Stimulated activated CD4-positive, alpha-beta T cell treated with anti-CD3 and anti-CD28 coated beads, Interleukin-4, amount 100 ng/mL, for 1 hour (primary cell): ENCODE results near the gene PCDH15.

Source experiments
- DNase-seq: peaks from one replicate; pipeline ENCODE4 v3.0.0-alpha.2; 2020

Gene PCDH15

DNA sequence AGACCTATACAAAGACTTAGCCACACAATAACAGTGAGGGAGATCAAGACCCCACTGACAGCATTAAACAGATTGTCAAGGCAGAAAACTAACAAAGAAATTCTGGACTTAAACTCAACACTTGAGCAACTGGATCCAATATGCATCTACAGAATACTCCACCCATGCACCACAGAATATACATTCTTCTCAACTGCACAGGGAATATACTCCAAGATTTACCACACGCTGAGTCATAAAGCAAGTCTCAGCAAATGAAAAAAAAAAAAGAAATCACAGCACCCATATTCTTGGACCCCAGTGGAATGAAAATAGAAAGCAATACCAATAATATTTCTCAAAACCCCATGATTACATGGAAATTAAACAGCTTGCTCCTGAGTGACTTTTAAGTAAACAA, 680.2 kb downstream of the PCDH15 start:
- no peak for DNase-seq

DNA sequence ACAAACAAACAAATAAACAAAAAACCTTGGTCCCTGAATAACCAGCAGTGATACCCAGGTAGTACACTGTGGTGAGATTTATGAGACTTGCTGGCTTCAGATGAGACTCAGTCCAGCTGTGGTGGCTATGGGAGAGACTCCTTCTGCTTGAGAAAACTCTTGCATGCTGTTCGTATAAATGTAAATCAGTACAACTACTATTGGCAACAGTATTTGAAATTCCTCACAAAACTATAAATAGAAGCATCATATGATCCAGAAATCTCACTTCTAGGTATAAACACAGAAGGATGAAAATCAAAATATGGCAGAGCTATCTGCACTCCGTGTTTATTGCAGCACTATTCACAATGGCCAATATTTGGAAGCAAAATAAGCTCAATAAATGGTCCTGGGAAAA, 692.1 kb downstream of the PCDH15 start:
- no peak for DNase-seq

DNA sequence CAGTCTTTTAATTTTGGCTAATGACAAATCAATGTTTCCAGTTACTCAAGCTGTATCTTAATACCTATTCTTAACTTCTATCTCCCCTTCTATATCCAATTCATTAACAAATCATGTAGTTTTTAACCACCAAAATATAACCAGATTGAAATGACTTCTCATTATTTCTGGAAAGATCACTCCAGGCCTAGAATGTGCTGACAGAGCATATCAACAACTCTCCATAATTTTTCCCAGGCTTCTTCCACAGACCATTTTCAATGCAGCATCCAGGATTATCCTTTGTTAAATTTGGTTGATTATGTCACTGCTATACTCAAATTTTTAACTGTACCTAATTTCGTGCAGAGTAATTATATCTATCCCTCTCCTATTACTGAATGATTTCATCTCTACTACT, 704.1 kb downstream of the PCDH15 start:
- no peak for DNase-seq

DNA sequence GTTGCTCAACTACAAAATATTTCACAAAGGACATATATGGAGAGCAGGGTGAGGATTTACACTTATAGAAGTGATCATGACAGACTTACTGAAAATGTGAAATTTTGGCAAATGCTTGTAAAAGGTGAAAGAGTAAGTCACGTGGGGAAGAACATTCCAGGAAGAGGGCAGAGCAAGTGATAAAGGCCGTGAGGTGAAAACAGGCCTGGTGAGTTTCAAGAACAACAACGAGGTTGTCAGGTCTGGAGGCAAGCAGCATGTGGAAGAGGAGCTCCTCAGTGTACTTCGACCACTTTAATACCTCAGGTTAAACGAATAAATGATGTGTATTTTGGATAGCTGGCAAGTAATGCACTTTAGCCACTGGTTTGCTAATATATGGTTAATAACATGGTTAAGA, 706.7 kb downstream of the PCDH15 start:
- no peak for DNase-seq

DNA sequence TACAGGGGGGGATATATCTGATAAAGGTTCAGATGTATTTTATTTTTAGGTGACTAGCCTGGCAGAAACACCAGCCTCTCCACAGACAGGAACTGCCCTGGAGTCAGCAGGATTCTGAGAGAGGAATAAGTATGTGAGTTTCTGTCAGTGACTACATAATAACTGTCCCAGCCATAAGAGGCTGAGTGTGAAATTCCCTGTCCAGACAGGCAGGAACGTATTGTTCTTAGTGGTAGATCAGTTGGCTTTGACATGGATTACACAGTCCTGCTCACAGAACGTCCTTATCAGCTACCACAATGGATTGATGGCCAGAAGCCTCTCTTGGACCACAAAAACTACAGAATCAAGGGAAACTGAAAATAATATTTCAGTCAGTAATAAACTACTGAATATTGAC, 709.8 kb downstream of the PCDH15 start:
- no peak for DNase-seq

DNA sequence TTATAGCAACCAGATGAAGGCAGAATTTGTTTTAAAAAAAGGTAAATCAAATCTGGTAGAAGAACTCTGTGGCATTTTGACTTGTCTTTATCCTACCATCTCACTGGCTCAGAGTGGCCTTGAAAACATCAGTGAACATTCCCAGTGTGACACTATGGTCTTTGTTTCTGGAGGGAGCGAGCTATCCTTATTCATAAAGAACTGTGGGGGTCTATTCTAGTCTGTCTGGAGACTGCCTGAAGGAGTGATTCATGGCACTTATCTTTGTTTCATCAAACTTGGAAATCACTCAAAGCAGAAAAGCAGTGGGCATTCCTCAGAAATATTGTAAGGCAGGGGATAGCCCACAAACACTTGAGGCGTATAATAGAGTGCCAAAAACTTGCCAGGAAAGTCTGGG, 719.1 kb downstream of the PCDH15 start:
- DNase-seq, result no peak

DNA sequence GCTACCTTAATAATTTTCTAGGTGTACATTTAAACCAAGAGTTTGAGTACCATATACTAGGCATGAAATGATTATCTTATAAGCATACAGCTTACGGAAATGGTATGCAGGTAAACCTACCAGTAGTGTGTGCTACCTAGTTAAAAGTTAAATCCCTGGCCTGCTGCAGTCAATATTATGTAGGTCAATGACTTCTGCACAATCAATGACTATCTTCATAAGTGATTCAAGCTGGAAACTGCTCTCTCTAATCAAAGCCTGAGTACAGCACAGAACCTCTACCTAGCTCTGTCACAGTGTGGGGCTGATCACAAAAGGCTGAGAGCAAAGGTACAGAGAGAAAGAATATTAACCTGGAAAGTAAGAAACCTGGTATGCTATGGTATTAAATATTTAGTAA, 733.7 kb downstream of the PCDH15 start:
- no peak for DNase-seq

DNA sequence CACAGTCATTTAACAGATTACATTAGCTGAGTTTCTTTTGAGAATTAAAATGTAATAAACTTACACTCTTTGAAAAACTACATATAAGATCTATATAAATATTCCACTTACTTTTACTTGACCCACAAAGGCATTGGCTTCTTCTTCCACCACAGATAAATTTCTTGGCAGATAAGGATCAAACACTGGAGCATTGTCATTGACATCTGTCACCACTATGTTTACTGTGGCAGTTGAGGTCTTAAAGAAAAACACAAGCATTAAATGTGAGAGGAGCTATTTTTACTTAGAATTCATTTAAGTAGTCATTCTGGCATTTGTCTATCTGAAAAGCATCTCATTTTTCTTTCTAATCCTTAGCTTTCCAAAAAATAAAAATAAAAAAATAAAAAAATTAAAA, 734.4 kb downstream of the PCDH15 start:
- no peak for DNase-seq

- DNase-seq, result no peak
Observed at GRCh38 chr10:54065106-54065505, 735.9 kb downstream of the PCDH15 start.

GRCh38 chr10:54064215-54064614, 736.8 kb downstream of the PCDH15 start:
- DNase-seq, result no peak

DNA sequence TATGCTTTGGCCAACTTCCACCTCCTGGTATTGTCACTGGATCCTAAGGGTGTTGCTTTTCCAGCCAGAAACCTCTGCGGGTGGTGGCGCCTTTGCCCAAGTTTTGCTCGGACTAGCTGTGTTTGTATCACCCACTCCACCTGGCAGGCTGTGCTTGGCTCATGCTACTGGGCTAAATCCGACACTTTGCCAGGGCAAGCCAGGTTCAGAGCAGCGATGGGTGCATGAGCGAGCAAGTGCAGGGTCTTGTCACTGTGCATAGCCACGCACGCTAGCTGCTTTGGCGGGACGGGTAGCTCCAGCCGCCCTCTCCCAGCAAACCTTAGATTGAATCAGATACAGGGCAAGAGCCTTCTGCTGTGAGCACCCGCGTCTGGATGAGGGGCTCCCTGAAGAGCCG, 737.5 kb downstream of the PCDH15 start:
- no peak for DNase-seq

GRCh38 chr10:54060572-54060971, 740.5 kb downstream of the PCDH15 start:
- no peak for DNase-seq

DNA sequence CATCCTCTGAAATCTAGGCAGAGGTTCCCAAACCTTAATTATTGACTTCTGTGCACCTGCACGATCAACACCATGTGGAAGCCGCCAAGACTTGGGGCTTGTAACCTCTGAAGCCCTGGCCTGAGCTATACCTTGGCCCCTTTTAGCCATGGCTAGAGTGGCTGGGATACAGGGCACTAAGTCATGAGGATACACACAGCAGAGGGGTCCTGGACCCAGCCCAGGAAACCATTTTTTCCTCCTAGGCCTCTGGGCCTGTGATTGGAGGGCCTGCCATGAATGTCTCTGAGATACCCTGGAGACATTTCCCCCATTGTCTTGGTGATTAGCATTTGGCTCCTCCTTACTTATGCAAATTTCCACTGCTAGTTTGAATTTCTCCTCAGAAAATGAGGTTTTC, 743.7 kb downstream of the PCDH15 start:
- no peak for DNase-seq

DNA sequence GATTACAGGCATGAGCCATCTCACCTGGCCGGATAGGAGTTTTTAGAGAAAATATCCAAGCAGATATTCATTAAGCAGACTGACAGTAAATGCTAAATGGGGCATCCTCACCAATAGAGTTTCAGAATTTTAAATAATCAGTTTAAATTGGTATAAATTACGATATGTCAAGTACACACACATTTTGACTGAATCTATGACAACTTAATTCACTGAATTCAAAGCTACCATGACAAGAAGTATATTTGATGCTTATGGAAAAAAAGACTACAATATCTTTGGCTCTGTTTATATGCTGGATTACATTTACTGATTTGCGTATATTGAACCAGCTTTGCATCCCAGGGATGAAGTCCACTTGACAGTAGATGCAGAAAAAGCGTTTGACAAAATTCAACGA, 774.7 kb downstream of the PCDH15 start:
- DNase-seq, result no peak

- DNase-seq, result no peak
Observed at GRCh38 chr10:54011117-54011516, 789.9 kb downstream of the PCDH15 start.

GRCh38 chr10:54010337-54010933, 790.6 kb downstream of the PCDH15 start:
- DNase-seq, result no peak

- no peak for DNase-seq
Observed at GRCh38 chr10:54009672-54010071, 791.4 kb downstream of the PCDH15 start.

GRCh38 chr10:54002077-54002476, 799.0 kb downstream of the PCDH15 start:
- DNase-seq, result no peak

- no peak for DNase-seq
Observed at GRCh38 chr10:53997953-53998352, 803.1 kb downstream of the PCDH15 start.

GRCh38 chr10:53990799-53991238, 810.2 kb downstream of the PCDH15 start:
- no peak for DNase-seq

DNA sequence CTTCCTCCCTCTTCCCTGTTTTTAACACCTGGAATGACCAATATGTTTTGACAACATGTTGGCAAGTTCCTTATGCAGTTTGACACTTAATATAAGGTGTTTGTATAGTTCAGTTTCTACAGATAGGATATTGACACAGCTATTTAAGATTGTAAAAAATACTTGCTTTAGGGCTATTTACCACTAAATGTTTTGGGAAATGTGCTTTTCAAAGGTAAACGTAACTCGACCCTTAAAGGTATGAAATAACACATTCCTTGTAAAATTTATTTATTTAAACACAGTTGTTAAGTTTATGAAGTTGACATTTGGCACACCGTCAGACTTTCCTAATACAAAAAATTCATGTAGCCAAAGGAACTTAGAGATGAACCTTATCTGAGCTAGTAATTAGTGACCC, 817.6 kb downstream of the PCDH15 start:
- DNase-seq, result no peak

- DNase-seq, result no peak
Observed at GRCh38 chr10:53980210-53980609, 820.8 kb downstream of the PCDH15 start.

GRCh38 chr10:53978301-53978700, 822.7 kb downstream of the PCDH15 start:
- no peak for DNase-seq

GRCh38 chr10:53977267-53977666, 823.8 kb downstream of the PCDH15 start:
- DNase-seq, result no peak

GRCh38 chr10:53957401-53957800, 843.6 kb downstream of the PCDH15 start:
- no peak for DNase-seq

DNA sequence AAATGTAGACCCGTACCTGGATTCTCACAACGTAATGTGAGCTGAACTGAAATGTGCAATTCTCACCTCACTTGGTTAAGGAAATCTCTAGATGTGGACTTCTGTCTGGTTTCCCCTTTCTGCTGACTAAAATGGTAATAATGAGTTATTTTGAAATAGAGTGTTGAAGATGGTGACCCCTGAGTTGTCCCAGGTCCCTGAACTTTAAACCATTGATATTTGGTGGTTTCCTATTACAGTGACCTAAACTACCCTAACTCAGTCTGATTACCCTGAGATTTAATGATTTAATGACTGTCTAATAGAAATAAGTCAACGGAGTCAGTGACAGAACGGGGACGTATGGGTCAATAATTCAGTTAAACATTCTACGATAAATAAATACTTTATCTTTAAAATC, 845.9 kb downstream of the PCDH15 start:
- DNase-seq, result no peak
